Fibroblast of lung (primary cell): ENCODE data around the gene PLEKHA8. TPM values are rescaled to one million over a fixed set of nuclear protein-coding genes. Genes with fewer than 3 reads are reported as not detected.

Experiments used
- DNase-seq, 2 donors: peaks; one replicate each; pipeline versions ENCODE4 v3.0.0 to v3.0.0-alpha.2; 2010; ENCODE audit warnings: low read depth in 2 of 2
- H2AFZ ChIP-seq: 2 replicates; pipeline ENCODE4 v1.5.1; 2012; ENCODE audit warnings: low read length, control low read depth, inconsistent platforms
- H3K27ac ChIP-seq: 2 replicates; pipeline ENCODE4 v1.5.1; 2011; ENCODE audit warnings: low read length, control low read depth; ENCODE audit not compliant: insufficient read depth
- H3K27me3 ChIP-seq: 2 replicates; pipeline ENCODE4 v1.5.1; 2011; ENCODE audit warnings: mild to moderate bottlenecking, low read length; ENCODE audit not compliant: control insufficient read depth, insufficient read depth
- H3K36me3 ChIP-seq: 2 replicates; pipeline ENCODE4 v1.5.1; 2011; ENCODE audit warnings: low read length; ENCODE audit not compliant: control insufficient read depth, insufficient read depth
- H3K4me1 ChIP-seq: 2 replicates; pipeline ENCODE4 v1.5.1; 2011; ENCODE audit warnings: low read length; ENCODE audit not compliant: control insufficient read depth, insufficient read depth; ENCODE audit errors: extremely low read depth
- H3K4me2 ChIP-seq: 2 replicates; pipeline ENCODE4 v1.5.1; 2011; ENCODE audit warnings: low read length, control low read depth; ENCODE audit not compliant: insufficient read depth; ENCODE audit errors: extremely low read depth
- H3K4me3 ChIP-seq, 4 experiments: fragments of 200-600 bp in 1 of 4; sonication (generic) in 1 of 4; replicated peaks in 1 of 4; 2 replicates each; pipeline ENCODE4 v1.5.1; 2011 to 2016; ENCODE audit warnings: low read length in 4 of 4, low read depth in 3 of 4, mild to moderate bottlenecking in 3 of 4, control low read depth in 2 of 4, inconsistent platforms in 1 of 4, mixed read lengths in 1 of 4; ENCODE audit not compliant: insufficient read depth in 1 of 4; ENCODE audit errors: control extremely low read depth in 1 of 4
- H3K79me2 ChIP-seq: 2 replicates; pipeline ENCODE4 v1.5.1; 2012; ENCODE audit warnings: mild to moderate bottlenecking, low read length, inconsistent platforms; ENCODE audit not compliant: control insufficient read depth, insufficient read depth
- H3K9ac ChIP-seq: 2 replicates; pipeline ENCODE4 v1.5.1; 2011; ENCODE audit warnings: mild to moderate bottlenecking, low read length, control low read depth; ENCODE audit not compliant: insufficient read depth
- H3K9me3 ChIP-seq: 2 replicates; pipeline ENCODE4 v1.5.1; 2012; ENCODE audit warnings: low read depth, low read length; ENCODE audit not compliant: control insufficient read depth, insufficient read depth
- H4K20me1 ChIP-seq: 2 replicates; pipeline ENCODE4 v1.5.1; 2011; ENCODE audit warnings: low read length; ENCODE audit not compliant: control insufficient read depth, insufficient read depth; ENCODE audit errors: extremely low read depth
- EZH2 ChIP-seq: IDR thresholded peaks from 2 replicates; pipeline ENCODE4 v1.5.1; 2012; ENCODE audit warnings: low read length, control low read depth, mild to moderate bottlenecking; ENCODE audit errors: missing control alignments
- polyA plus RNA-seq, 2 donors: library from polyadenylated mRNA; depleted of rRNA in 1 of 2; stranded (reverse) in 1 of 2; unstranded in 1 of 2; fragments of >200 nt; gene quantifications; 2 replicates each; pipeline ENCODE4 v1.2.1, GENCODE V29; 2011 to 2012; ENCODE audit warnings: missing spikeins in 1 of 2
- total RNA-seq: library from RNA; depleted of rRNA; stranded (reverse); fragments of >200 nt; gene quantifications from 2 replicates; pipeline ENCODE4 v1.2.1, GENCODE V29; 2014
- TF ChIP-seq, protein P1 (sequence below), 2 donors: IDR thresholded peaks in 1 of 2; conservative IDR thresholded peaks in 1 of 2; 1 replicate in 1 of 2; 2 replicates in 1 of 2; pipeline ENCODE4 v1.5.1; 2011 to 2012; ENCODE audit warnings: low read length in 2 of 2, control low read depth in 1 of 2, inconsistent platforms in 1 of 2, low read depth in 1 of 2, mild to moderate bottlenecking in 1 of 2

Gene PLEKHA8
- total and polyA plus RNA-seq, 2 donors (not counting 1 experiment from before 2014, with no cell fraction given), result 9.5 to 15.5 TPM

DNA sequence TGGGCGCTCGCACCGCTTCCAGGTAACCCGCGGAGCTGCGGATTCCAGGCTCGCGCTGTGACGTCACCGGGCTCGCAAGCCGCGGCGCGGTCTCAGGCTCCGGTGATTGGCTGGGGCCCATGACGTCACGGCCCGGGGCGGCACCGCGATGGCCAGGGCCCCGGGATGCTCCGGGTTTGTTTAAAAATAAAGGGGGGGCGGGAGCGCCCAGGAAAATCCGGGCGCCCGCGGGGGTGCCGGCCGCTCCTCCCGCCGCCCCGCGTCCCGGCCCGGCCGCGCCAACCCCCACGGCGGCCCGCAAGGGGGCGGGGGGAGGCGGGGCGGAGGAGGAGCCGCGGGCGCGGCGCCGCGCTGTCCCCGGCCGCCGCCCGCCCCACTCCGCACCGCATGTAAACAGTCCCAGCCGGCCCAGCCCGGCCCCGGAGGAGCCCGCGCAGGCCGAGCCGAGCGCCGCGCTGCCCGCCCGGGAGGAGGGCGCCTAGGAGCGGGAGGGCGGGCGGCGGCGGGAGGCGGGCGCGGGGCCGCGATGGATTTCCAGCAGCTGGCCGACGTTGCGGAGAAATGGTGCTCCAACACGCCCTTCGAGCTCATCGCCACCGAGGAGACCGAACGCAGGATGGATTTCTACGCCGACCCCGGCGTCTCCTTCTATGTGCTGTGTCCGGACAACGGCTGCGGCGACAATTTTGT lies 106.5 kb downstream of the PLEKHA8 start, which contains the start of gene MTURN:
Gene MTURN, plus strand, starts transcription at position 376 of the 690 bp plus-strand sequence. Its CDS starts 151 bp downstream, at position 527.
- no peaks in the 10 kb centered on the region for H3K27me3 ChIP-seq
- peak within 1 kb of the TSS; percentile 62 for H3K27ac ChIP-seq
- H4K20me1 ChIP-seq, result no peaks in the 10 kb centered on the region
- H3K9ac ChIP-seq, result peak within 1 kb of the TSS; percentile 78
- H3K36me3 ChIP-seq, result no peaks in the 10 kb centered on the region
- H2AFZ ChIP-seq, result peak within 1 kb of the TSS; percentile 82
- peak; percentile 83 to 85 for DNase-seq
- peak within 1 kb of the TSS; percentile 46 to 86 (median 67) for H3K4me3 ChIP-seq
- no peaks in the 10 kb centered on the region for H3K79me2 ChIP-seq
- no peak for TF ChIP-seq EZH2
- TF ChIP-seq, protein P1, sequence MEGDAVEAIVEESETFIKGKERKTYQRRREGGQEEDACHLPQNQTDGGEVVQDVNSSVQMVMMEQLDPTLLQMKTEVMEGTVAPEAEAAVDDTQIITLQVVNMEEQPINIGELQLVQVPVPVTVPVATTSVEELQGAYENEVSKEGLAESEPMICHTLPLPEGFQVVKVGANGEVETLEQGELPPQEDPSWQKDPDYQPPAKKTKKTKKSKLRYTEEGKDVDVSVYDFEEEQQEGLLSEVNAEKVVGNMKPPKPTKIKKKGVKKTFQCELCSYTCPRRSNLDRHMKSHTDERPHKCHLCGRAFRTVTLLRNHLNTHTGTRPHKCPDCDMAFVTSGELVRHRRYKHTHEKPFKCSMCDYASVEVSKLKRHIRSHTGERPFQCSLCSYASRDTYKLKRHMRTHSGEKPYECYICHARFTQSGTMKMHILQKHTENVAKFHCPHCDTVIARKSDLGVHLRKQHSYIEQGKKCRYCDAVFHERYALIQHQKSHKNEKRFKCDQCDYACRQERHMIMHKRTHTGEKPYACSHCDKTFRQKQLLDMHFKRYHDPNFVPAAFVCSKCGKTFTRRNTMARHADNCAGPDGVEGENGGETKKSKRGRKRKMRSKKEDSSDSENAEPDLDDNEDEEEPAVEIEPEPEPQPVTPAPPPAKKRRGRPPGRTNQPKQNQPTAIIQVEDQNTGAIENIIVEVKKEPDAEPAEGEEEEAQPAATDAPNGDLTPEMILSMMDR (conservative IDR thresholded peaks at IDR 0.05 in 1 of 2, IDR thresholded peaks at IDR 0.05 in 1 of 2; ENCODE audit: low read depth in 1 of 2, low read length in 2 of 2), result no peak
- H3K9me3 ChIP-seq, result no peaks in the 10 kb centered on the region
- H3K4me1 ChIP-seq, result no peaks in the 10 kb centered on the region
- H3K4me2 ChIP-seq, result peak within 1 kb of the TSS; percentile 92

- Histone ChIP-seq H3K36me3 (no peaks in the 10 kb centered on the region), H3K27ac (peak overlapping the region; percentile 62), H3K27me3 (no peaks in the 10 kb centered on the region), H4K20me1 (no peaks in the 10 kb centered on the region), H3K9ac (peak overlapping the region; percentile 78), H2AFZ (peak overlapping the region; percentile 82), H3K9me3 (no peaks in the 10 kb centered on the region), H3K4me1 (no peaks in the 10 kb centered on the region), H3K4me3 (peak overlapping the region; percentile 45 to 86 (median 67)), H3K4me2 (peak overlapping the region; percentile 90), H3K79me2 (no peaks in the 10 kb centered on the region)
- TF ChIP-seq, protein P1 (conservative IDR thresholded peaks at IDR 0.05 in 1 of 2, IDR thresholded peaks at IDR 0.05 in 1 of 2; ENCODE audit: low read depth in 1 of 2, low read length in 2 of 2), result no peak
- no peak for TF ChIP-seq EZH2
- DNase-seq, result peak; percentile 60 to 76
Observed at GRCh38 chr7:30135301-30136116, 107.3 kb downstream of the PLEKHA8 start.

DNA sequence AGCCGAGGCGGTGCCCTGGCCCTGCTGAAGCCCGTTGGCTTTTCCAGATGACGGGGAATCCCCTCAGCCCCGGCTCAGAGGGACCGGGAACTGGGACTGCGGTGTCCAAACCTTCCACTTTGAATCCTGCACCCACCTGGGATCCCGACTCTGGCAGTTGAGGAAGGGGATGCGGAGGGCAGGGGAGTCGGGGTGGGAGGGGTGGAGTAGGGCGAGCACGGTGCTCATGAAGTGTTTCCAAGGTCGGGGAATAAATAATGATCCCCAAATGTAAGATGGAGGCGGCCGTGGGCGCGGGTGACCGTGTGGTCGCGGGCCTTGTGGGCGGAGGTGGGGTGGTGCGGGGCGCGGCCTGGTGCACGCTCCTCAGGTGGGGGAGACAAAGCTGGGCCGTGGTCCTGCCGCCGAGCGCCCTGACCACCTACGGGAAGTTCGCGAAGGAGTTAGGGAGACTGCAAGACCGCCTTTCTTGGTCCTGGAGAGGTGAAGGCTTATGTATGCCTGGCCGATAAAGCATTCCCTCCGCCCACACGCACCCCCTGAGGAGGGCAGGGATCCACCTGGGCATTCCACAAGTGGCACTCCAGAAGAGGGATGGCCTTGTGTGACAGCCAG lies 108.0 kb downstream of the PLEKHA8 start:
- Histone ChIP-seq H3K4me3 (peak overlapping the region; percentile 43 to 86 (median 67)), H3K79me2 (no peaks in the 10 kb centered on the region), H3K4me1 (no peaks in the 10 kb centered on the region), H4K20me1 (no peaks in the 10 kb centered on the region), H3K9ac (peak overlapping the region; percentile 78), H3K9me3 (no peaks in the 10 kb centered on the region), H3K36me3 (no peaks in the 10 kb centered on the region), H3K27ac (peak overlapping the region; percentile 50), H3K4me2 (peak overlapping the region; percentile 90), H3K27me3 (no peaks in the 10 kb centered on the region), H2AFZ (peak overlapping the region; percentile 48)
- TF ChIP-seq, protein P1 (conservative IDR thresholded peaks at IDR 0.05 in 1 of 2, IDR thresholded peaks at IDR 0.05 in 1 of 2; ENCODE audit: low read depth in 1 of 2, low read length in 2 of 2), result no peak
- TF ChIP-seq EZH2, result no peak
- DNase-seq, result no peak
